Lung (tissue), 12 donors: ENCODE results near the gene PALLD. TPM values are rescaled to one million over a fixed set of nuclear protein-coding genes. Genes with fewer than 3 reads are reported as not detected.

ENCODE experiments used
- ATAC-seq: fragments of 200-7000 bp; cut with Tn5 transposase; one replicate; pipeline ENCODE4 v1.9.1; 2020; ENCODE audit warnings: moderate number of reproducible peaks; ENCODE audit not compliant: insufficient read depth, low FRiP score
- DNase-seq, 3 donors: peaks; one replicate each; pipeline ENCODE4 v3.0.0-alpha.2; 2013 to 2017
- H3K27ac ChIP-seq, 2 donors: one replicate each; pipeline ENCODE4 v1.5.1; 2013; ENCODE audit warnings: mild to moderate bottlenecking in 2 of 2, moderate library complexity in 2 of 2, control low read depth in 1 of 2, inconsistent platforms in 1 of 2, low read depth in 1 of 2, low read length in 1 of 2
- H3K27me3 ChIP-seq, 3 donors: one replicate each; pipeline ENCODE4 v1.5.1; 2013; ENCODE audit warnings: low read length in 2 of 3; ENCODE audit not compliant: control insufficient read depth in 3 of 3, insufficient read depth in 3 of 3
- H3K36me3 ChIP-seq, 4 donors: one replicate each; pipeline ENCODE4 v1.5.1; 2013; ENCODE audit warnings: low read length in 4 of 4, mild to moderate bottlenecking in 1 of 4, moderate library complexity in 1 of 4; ENCODE audit not compliant: control insufficient read depth in 4 of 4, insufficient read depth in 4 of 4
- H3K4me1 ChIP-seq, 5 donors: one replicate each; pipeline ENCODE4 v1.5.1; 2013; ENCODE audit warnings: low read length in 5 of 5, mild to moderate bottlenecking in 2 of 5, moderate library complexity in 1 of 5; ENCODE audit not compliant: control insufficient read depth in 5 of 5, insufficient read depth in 5 of 5
- H3K4me3 ChIP-seq: one replicate; pipeline ENCODE4 v1.5.1; 2013; ENCODE audit warnings: mild to moderate bottlenecking, control low read depth, moderate library complexity
- H3K9ac ChIP-seq, 2 donors: one replicate each; pipeline ENCODE4 v1.5.1; 2013; ENCODE audit warnings: low read length in 2 of 2, control low read depth in 1 of 2; ENCODE audit not compliant: insufficient read depth in 1 of 2
- H3K9me3 ChIP-seq, 4 donors: one replicate each; pipeline ENCODE4 v1.5.1; 2013; ENCODE audit warnings: low read length in 3 of 4, mild to moderate bottlenecking in 1 of 4, moderate library complexity in 1 of 4; ENCODE audit not compliant: control insufficient read depth in 4 of 4, insufficient read depth in 3 of 4
- CTCF ChIP-seq: IDR thresholded peaks from 2 replicates; pipeline ENCODE4 v1.5.1; 2012; ENCODE audit warnings: mild to moderate bottlenecking; ENCODE audit errors: control extremely low read depth, extremely low read depth
- WGBS, 2 donors: extraction: QIAGEN DNeasy Blood & Tissue Kit; methylation state at CpG; one replicate each; pipeline ENCODE4 v1.1.7; 2013; 5-methylcytosine and 5-hydroxymethylcytosine counted together
- polyA plus RNA-seq, 2 donors: library from polyadenylated mRNA; stranded (reverse); fragments of 200-250 nt; gene quantifications; one replicate each; pipeline ENCODE4 v1.2.1, GENCODE V29; 2013
- total RNA-seq, 2 donors: library from RNA; depleted of rRNA in 1 of 2; stranded (reverse); fragments of >200 nt in 1 of 2; gene quantifications; one replicate each; pipeline ENCODE4 v1.2.1, GENCODE V29; 2014 to 2021
- donor health status: control.
- donor health status: control.
- donor health status: Bipolar disorder and iron deficiency.
- donor health status: healthy.
- donor health status: DM: yes; HTN: yes; CAD: no.

The PALLD gene
- total and polyA plus RNA-seq, 4 donors: 20.7 to 139 (median 63.0) TPM

GRCh38 chr4:168592676-168593075, 95.8 kb downstream of the PALLD start:
- H3K27me3 ChIP-seq: no peaks in the 10 kb centered on the region
- H3K9ac ChIP-seq: no peak overlapping the region
- no peaks in the 10 kb centered on the region for H3K9me3 ChIP-seq
- WGBS, 2 donors: 78 to 79% methylated on average over 1 of the region's 1 CpG
- no peak for ATAC-seq
- no peak for DNase-seq
- H3K36me3 ChIP-seq: no peaks in the 10 kb centered on the region
- no peak overlapping the region for H3K4me3 ChIP-seq
- TF ChIP-seq CTCF: no peak
- peaks cover 0 to 8% (median 0%) of the 10 kb centered on the region in 5 donors for H3K4me1 ChIP-seq
- H3K27ac ChIP-seq: no peak overlapping the region

- Histone ChIP-seq H3K4me1 (peaks cover 0 to 10% (median 0%) of the 10 kb centered on the region in 5 donors), H3K4me3 (no peak overlapping the region), H3K27ac (peak overlapping the region in 1 of 2 donors; percentile 16), H3K9me3 (no peaks in the 10 kb centered on the region), H3K36me3 (no peaks in the 10 kb centered on the region), H3K27me3 (no peaks in the 10 kb centered on the region), H3K9ac (no peak overlapping the region)
- WGBS, 2 donors: 63 to 73% methylated on average over 4 of the region's 4 CpGs
- no peak for TF ChIP-seq CTCF
- DNase-seq (no peak), ATAC-seq (no peak)
These were observed 96.5 kb downstream of the PALLD start for GRCh38 chr4:168593399-168593798.

DNA sequence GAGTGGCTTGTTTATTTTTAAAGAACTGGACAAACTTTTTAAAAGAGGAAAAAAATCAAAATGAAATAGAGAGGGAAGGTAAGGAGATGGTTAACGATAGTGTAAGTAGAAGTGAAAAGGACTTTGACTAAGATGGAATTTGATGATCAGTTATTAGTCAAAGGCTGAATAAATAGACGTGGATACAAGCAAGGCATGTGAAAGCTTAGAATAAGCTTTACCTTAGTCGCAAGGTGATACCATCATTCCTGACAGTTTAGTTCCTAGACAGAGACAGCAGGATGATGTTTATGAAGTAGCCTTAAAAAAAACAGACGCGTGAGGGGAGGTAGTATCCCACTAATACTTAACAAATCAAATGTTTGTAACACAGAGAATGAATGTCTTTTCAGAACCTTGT, 97.3 kb downstream of the PALLD start:
- TF ChIP-seq CTCF: no peak
- 75 to 95% methylated on average over 5 of the region's 5 CpGs for WGBS, 2 donors
- no peak for ATAC-seq
- Histone ChIP-seq H3K4me1 (peaks cover 0 to 14% (median 0%) of the 10 kb centered on the region in 5 donors), H3K27me3 (no peaks in the 10 kb centered on the region), H3K4me3 (no peak overlapping the region), H3K9me3 (no peaks in the 10 kb centered on the region), H3K36me3 (no peaks in the 10 kb centered on the region), H3K27ac (no peak overlapping the region), H3K9ac (no peak overlapping the region)
- DNase-seq: no peak

DNA sequence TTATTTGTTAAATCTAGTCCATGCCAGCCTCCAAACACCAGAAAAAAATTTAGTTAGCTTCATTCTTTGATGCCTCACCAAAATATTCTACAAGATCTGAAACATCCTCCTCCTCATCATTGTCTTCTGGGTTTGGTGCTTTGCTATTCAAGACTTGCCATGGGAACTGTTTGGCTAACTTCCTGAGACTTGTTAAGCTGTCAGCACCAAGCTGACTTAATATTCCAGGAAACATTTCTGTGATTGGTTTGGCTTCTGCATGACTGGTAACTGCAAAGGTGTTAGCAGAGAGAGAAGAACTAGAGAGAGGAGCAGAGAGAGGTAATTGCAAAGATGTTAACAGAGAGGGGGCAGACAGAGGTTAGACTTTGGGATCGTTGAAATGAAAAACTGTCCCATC, 101.3 kb downstream of the PALLD start:
- DNase-seq (no peak), ATAC-seq (no peak)
- Histone ChIP-seq H3K27me3 (no peaks in the 10 kb centered on the region), H3K9me3 (no peaks in the 10 kb centered on the region), H3K36me3 (no peaks in the 10 kb centered on the region), H3K27ac (peak overlapping the region in 1 of 2 donors; percentile 50), H3K4me1 (peaks cover 0 to 14% (median 0%) of the 10 kb centered on the region in 5 donors), H3K9ac (no peak overlapping the region), H3K4me3 (no peak overlapping the region)
- 56 to 86% methylated on average over 1 of the region's 1 CpG for WGBS, 2 donors
- TF ChIP-seq CTCF: no peak
